PC-9 (cell line): Measurements from ENCODE around the gene NTNG2. TPM values are rescaled to one million over a fixed set of nuclear protein-coding genes. Genes with fewer than 3 reads are reported as not detected.

Experiments
- BruUV-seq: library from RNA; stranded (reverse); fragments of 400-500 nt; replicated peaks from 2 replicates; lab custom pipeline; 2021; lab: Mats Ljungman, UMichigan
- CTCF ChIA-PET: fragments of 300-600 bp; sonication (Branson Sonifier 250); formaldehyde crosslinking; loops from one replicate; lab custom pipeline; 2022; ENCODE audit warnings: antibody characterized with exemption; lab: Charles Lee
- POLR2A ChIA-PET: fragments of 300-600 bp; sonication (Branson Sonifier 250); formaldehyde crosslinking; loops from one replicate; lab custom pipeline; 2022; ENCODE audit warnings: antibody characterized with exemption; ENCODE audit not compliant: unreplicated experiment; lab: Charles Lee
- DNase-seq, 2 experiments: peaks; one replicate each; pipeline versions ENCODE4 v3.0.0 to v3.0.0-alpha.2; 2015 to 2022; ENCODE audit warnings: mixed read lengths in 1 of 2
- H2AFZ ChIP-seq: fragments of 200-600 bp; sonication (generic); 2 replicates; pipeline ENCODE4 v1.8.1; 2017; ENCODE audit warnings: antibody characterized with exemption
- H3F3A ChIP-seq: fragments of 200-600 bp; sonication (generic); 2 replicates; pipeline ENCODE4 v1.8.1; 2017; ENCODE audit warnings: antibody characterized with exemption, mild to moderate bottlenecking, low read depth; ENCODE audit not compliant: insufficient read depth
- H3K27ac ChIP-seq: fragments of 200-600 bp; sonication (generic); 2 replicates; pipeline ENCODE4 v1.6.1; 2016; ENCODE audit warnings: mixed run types
- H3K27me3 ChIP-seq: fragments of 200-600 bp; sonication (generic); 2 replicates; pipeline ENCODE4 v1.6.1; 2016; ENCODE audit warnings: low read depth, mixed run types; ENCODE audit not compliant: insufficient read depth
- H3K36me3 ChIP-seq: fragments of 200-600 bp; sonication (generic); 2 replicates; pipeline ENCODE4 v1.6.1; 2016; ENCODE audit warnings: low read depth, mixed run types
- H3K4me1 ChIP-seq: fragments of 200-600 bp; sonication (generic); replicated peaks from 2 replicates; pipeline ENCODE4 v1.6.1; 2016; ENCODE audit warnings: mixed run types; ENCODE audit not compliant: insufficient read depth
- H3K4me2 ChIP-seq: fragments of 200-600 bp; sonication (generic); 2 replicates; pipeline ENCODE4 v1.6.1; 2017; ENCODE audit warnings: mixed run types
- H3K4me3 ChIP-seq: fragments of 200-600 bp; sonication (generic); 2 replicates; pipeline ENCODE4 v1.6.1; 2016; ENCODE audit warnings: mixed run types
- H3K79me2 ChIP-seq: fragments of 200-600 bp; sonication (generic); 2 replicates; pipeline ENCODE4 v1.6.1; 2017; ENCODE audit warnings: low read depth, mixed run types
- H3K9me2 ChIP-seq: fragments of 200-600 bp; sonication (generic); 2 replicates; pipeline ENCODE4 v1.8.1; 2017; ENCODE audit warnings: mild to moderate bottlenecking; ENCODE audit not compliant: insufficient read depth
- H3K9me3 ChIP-seq: fragments of 200-600 bp; sonication (generic); 2 replicates; pipeline ENCODE4 v1.8.1; 2016; ENCODE audit warnings: low read depth; ENCODE audit not compliant: insufficient read depth
- H4K20me1 ChIP-seq: fragments of 200-600 bp; sonication (generic); 2 replicates; pipeline ENCODE4 v1.8.1; 2017; ENCODE audit not compliant: insufficient read depth
- CTCF ChIP-seq: fragments of 200-600 bp; sonication (generic); conservative IDR thresholded peaks from 2 replicates; pipeline ENCODE4 v1.6.1; 2017; ENCODE audit warnings: mixed run types, antibody characterized with exemption, mild to moderate bottlenecking, moderate library complexity
- EZH2 ChIP-seq: fragments of 200-600 bp; sonication (generic); IDR thresholded peaks from 2 replicates; pipeline ENCODE4 v1.8.0; 2017; ENCODE audit warnings: antibody characterized with exemption, low read depth
- intact Hi-C: fragments of 100-400 bp; cut with micrococcal nuclease; formaldehyde crosslinking; loops from one replicate; pipeline ENCODE4 v1.10.0; 2022; ENCODE audit not compliant: unreplicated experiment
- total RNA-seq: library from RNA; stranded (reverse); gene quantifications from 2 replicates; pipeline ENCODE4 v1.2.3, GENCODE V29; 2021

The NTNG2 gene
- total RNA-seq, 1 experiment from 2014 or later, result not detected

- CTCF ChIA-PET, result no interaction called here
- POLR2A ChIA-PET, result interaction anchor here (0.8 kb wide), 1 partner anchor 110 kb away, joined by 3 read pairs; no protein-coding TSS in a partner anchor
- peaks cover 25% of the 10 kb centered on the region for H3K27me3 ChIP-seq
- no peaks in the 10 kb centered on the region for H3K4me1 ChIP-seq
- H2AFZ ChIP-seq, result no peak overlapping the region
- H3F3A ChIP-seq, result no peaks in the 10 kb centered on the region
- H4K20me1 ChIP-seq, result no peaks in the 10 kb centered on the region; the same call in 1 of the 2 replicates
- TF ChIP-seq CTCF (no peak), EZH2 (no peak)
- no peaks in the 10 kb centered on the region for H3K9me2 ChIP-seq
- intact Hi-C loops, result no loop called here
- BruUV-seq, result no TSS peak
- H3K36me3 ChIP-seq, result no peaks in the 10 kb centered on the region
- DNase-seq, result no peak
- H3K4me3 ChIP-seq, result no peak overlapping the region
- H3K79me2 ChIP-seq, result no peaks in the 10 kb centered on the region
- H3K4me2 ChIP-seq, result no peak overlapping the region
- H3K9me3 ChIP-seq, result no peaks in the 10 kb centered on the region
- H3K27ac ChIP-seq, result no peak overlapping the region
These were observed 87.3 kb downstream of the NTNG2 start for GRCh38 chr9:132249123-132249522.

GRCh38 chr9:132249690-132250089, 87.8 kb downstream of the NTNG2 start:
- intact Hi-C loops, result no loop called here
- TF ChIP-seq EZH2, result no peak
- TF ChIP-seq CTCF, result no peak

GRCh38 chr9:132250324-132251262, 88.7 kb downstream of the NTNG2 start:
- Histone ChIP-seq H3K9me3 (no peaks in the 10 kb centered on the region), H3K36me3 (no peaks in the 10 kb centered on the region), H3K79me2 (no peaks in the 10 kb centered on the region), H3K27me3 (peaks cover 13% of the 10 kb centered on the region), H3K4me3 (no peak overlapping the region), H3F3A (no peaks in the 10 kb centered on the region), H3K4me1 (no peaks in the 10 kb centered on the region), H3K4me2 (no peak overlapping the region), H4K20me1 (no peaks in the 10 kb centered on the region; the same call in 1 of the 2 replicates), H2AFZ (no peak overlapping the region), H3K27ac (no peak overlapping the region), H3K9me2 (no peaks in the 10 kb centered on the region)
- ChIA-PET CTCF (no interaction called here), POLR2A (no interaction called here)
- no TSS peak for BruUV-seq
- TF ChIP-seq EZH2, result no peak
- no peak for DNase-seq
- intact Hi-C loops, result no loop called here

More at GRCh38 chr9:132249690-132250089, 87.8 kb downstream of the NTNG2 start:
- Histone ChIP-seq H2AFZ (no peak overlapping the region), H3K9me2 (no peaks in the 10 kb centered on the region), H3K36me3 (no peaks in the 10 kb centered on the region), H3K4me1 (no peaks in the 10 kb centered on the region), H3K9me3 (no peaks in the 10 kb centered on the region), H3K4me2 (no peak overlapping the region), H3K79me2 (no peaks in the 10 kb centered on the region), H3F3A (no peaks in the 10 kb centered on the region), H4K20me1 (no peaks in the 10 kb centered on the region; the same call in 1 of the 2 replicates), H3K27ac (no peak overlapping the region), H3K27me3 (peaks cover 23% of the 10 kb centered on the region), H3K4me3 (no peak overlapping the region)
- BruUV-seq, result no TSS peak
- ChIA-PET POLR2A (interaction anchor here (0.8 kb wide), 1 partner anchor 109 kb away, joined by 3 read pairs; no protein-coding TSS in a partner anchor), CTCF (interaction anchor here (0.5 kb wide), 1 partner anchor 716 kb away, joined by 6 read pairs; no protein-coding TSS in a partner anchor)
- DNase-seq, result no peak
